Activated CD4-positive, alpha-beta memory T cell treated with anti-CD3 and anti-CD28 coated beads, Interleukin-2, amount 10 ng/mL, durations not matched to agents 7 days and 5 days (primary cell): ENCODE results near the gene ITPR1. TPM values are rescaled to one million over a fixed set of nuclear protein-coding genes. Genes with fewer than 3 reads are reported as not detected.
"Not testable (repeated sequence)": the region's sequence is repeated elsewhere in the genome, so short reads cannot be mapped to it uniquely, and the experiment has no call there.

Source experiments
- CTCF ChIA-PET: fragments of 350-600 bp; sonication (Branson Sonifier 250); formaldehyde crosslinking; loops from one replicate; lab custom pipeline; 2021; ENCODE audit warnings: antibody characterized with exemption, inconsistent platforms; lab: Charles Lee
- POLR2A ChIA-PET: fragments of 350-600 bp; sonication (Branson Sonifier 250); formaldehyde crosslinking; loops from one replicate; lab custom pipeline; 2021; ENCODE audit warnings: antibody characterized with exemption; lab: Charles Lee
- DNase-seq: peaks from one replicate; pipeline ENCODE4 v3.0.0-alpha.2; 2020
- H3K27ac Mint-ChIP-seq: one replicate; pipeline ENCODE4 v1.8.0; 2021; ENCODE audit warnings: mild to moderate bottlenecking, mixed read lengths
- H3K27me3 Mint-ChIP-seq: one replicate; pipeline ENCODE4 v1.8.0; 2021; ENCODE audit warnings: mixed read lengths
- H3K36me3 Mint-ChIP-seq: one replicate; pipeline ENCODE4 v1.8.0; 2021; ENCODE audit warnings: low read depth, mixed read lengths
- H3K4me1 Mint-ChIP-seq: one replicate; pipeline ENCODE4 v1.8.0; 2021; ENCODE audit warnings: mixed read lengths
- H3K4me3 Mint-ChIP-seq: one replicate; pipeline ENCODE4 v1.8.0; 2021; ENCODE audit warnings: mild to moderate bottlenecking, mixed read lengths
- H3K9me3 Mint-ChIP-seq: one replicate; pipeline ENCODE4 v1.8.0; 2021; ENCODE audit warnings: mixed read lengths
- total RNA-seq, 2 experiments: library from RNA; stranded (reverse); gene quantifications; one replicate each; pipeline ENCODE4 v1.2.3, GENCODE V29; 2021

The ITPR1 gene
- total RNA-seq, 2 experiments from 2014 or later = 59.6 to 64.3 TPM

DNA sequence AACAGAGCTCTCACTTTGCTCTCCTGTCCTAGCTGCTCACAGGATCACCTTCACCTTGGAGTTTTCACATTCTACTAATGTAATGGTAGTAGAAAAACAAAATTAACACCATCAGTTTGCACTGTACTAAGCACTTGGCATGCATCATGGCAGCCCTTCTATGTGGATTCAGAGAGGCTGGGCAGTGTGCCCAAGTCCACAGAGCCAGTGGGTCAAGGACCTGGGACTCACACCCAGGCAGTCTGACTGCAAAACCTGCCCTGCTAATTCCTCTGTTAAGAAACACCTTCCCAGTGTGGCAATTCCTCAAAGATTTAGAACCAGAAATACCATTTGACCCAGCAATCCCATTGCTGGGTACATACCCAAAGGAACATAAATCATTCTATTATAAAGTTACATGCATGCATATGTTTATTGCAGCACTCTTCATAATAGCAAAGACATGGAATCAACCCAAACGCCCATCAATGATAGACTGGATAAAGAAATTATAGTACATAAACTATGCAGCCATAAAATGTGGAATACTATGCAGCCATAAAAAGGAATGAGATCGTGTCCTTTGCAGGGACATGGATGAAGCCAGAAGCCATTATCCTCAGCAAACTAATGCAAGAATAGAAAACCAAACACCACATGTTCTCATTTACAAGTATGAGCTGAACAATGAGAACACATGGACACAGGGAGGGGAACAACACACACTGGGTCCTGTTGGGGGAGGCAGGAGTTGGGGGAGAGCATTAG lies 269.5 kb downstream of the ITPR1 start:
- peaks cover 23% of the 10 kb centered on the region for H3K4me1 Mint-ChIP-seq
- not testable (repeated sequence) for H3K4me3 Mint-ChIP-seq, H3K27me3 Mint-ChIP-seq, H3K27ac Mint-ChIP-seq, DNase-seq
- ChIA-PET POLR2A (interaction anchor here (0.9 to 1.3 kb wide), 3 partner anchors 10 to 192 kb away, joined by 3 read pairs; no protein-coding TSS in a partner anchor), CTCF (interaction anchor here (1.1 kb wide), 1 partner anchor 12 kb away, joined by 3 read pairs; no protein-coding TSS in a partner anchor)
- peaks cover 37% of the 10 kb centered on the region for H3K9me3 Mint-ChIP-seq
- peaks cover 80% of the 10 kb centered on the region for H3K36me3 Mint-ChIP-seq

DNA sequence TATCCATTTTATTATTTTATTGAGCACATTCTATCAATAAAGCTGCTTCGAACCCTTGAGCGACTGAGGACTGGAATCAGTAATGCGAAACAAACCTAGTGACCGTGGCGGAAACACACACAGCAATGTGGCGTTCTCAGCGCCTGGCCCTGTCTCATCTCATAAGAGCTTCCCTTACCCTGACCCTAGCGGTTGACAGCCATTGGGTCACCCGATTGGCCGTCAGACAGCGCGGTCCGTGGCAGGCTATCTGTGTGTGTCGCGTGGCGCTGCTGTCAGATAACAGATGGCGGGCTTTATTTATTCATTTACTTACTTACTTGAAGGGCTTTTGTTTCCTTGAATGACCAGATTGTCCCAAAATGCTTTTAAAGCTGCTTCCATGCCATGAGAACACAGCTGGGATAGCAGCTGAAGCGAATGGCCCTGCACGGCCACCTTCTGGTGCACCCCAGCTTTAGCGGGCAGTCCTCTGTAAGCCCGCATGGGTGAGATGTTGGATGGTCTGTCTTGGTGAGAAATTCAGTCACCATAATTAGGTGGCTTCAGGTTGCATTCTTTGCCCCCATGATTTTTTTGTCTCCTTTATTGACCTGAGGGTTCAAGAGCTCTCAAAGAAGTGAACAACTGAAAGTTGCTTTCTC lies 270.6 kb downstream of the ITPR1 start:
- H3K36me3 Mint-ChIP-seq = peaks cover 80% of the 10 kb centered on the region
- H3K4me1 Mint-ChIP-seq = peaks cover 18% of the 10 kb centered on the region

DNA sequence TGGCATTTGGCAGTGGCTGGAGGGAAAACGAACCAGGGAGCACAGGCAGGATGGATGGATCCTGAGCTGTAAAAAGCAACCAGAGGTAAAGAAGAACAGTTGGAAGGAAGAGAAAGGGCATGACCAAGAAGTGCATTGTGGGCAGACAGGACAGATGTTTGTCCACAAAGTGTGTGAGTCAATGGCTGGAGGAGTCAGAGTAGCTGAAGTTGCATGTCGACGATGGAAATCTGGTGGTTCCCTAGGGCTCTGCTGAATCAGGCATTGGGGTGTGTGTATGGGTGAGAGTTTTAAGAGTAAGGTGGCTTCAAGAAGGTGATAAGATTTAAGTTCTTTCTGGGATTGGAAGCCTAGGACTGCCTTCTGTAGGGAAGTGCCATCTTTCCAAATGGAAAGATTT lies 272.1 kb downstream of the ITPR1 start:
- Mint-ChIP-seq H3K27me3 (no peaks in the 10 kb centered on the region), H3K4me1 (peaks cover 5% of the 10 kb centered on the region), H3K27ac (no peak overlapping the region), H3K36me3 (peaks cover 81% of the 10 kb centered on the region), H3K4me3 (no peak overlapping the region), H3K9me3 (peaks cover 37% of the 10 kb centered on the region)
- DNase-seq = no peak
- ChIA-PET POLR2A (no interaction called here), CTCF (no interaction called here)

More for the DNA sequence above, 270.6 kb downstream of the ITPR1 start:
- H3K4me3 Mint-ChIP-seq = no peak overlapping the region
- no peak for DNase-seq
- no peaks in the 10 kb centered on the region for H3K27me3 Mint-ChIP-seq
- no peak overlapping the region for H3K27ac Mint-ChIP-seq
- H3K9me3 Mint-ChIP-seq = peaks cover 37% of the 10 kb centered on the region
- POLR2A ChIA-PET = interaction anchor here (0.9 to 1.3 kb wide), 2 partner anchors 11 to 191 kb away, joined by 3 read pairs; no protein-coding TSS in a partner anchor
- CTCF ChIA-PET = no interaction called here

- H3K4me3 Mint-ChIP-seq = no peak overlapping the region
- H3K9me3 Mint-ChIP-seq = peaks cover 37% of the 10 kb centered on the region
- CTCF ChIA-PET = no interaction called here
- H3K4me1 Mint-ChIP-seq = peaks cover 8% of the 10 kb centered on the region
- H3K27ac Mint-ChIP-seq = no peak overlapping the region
- DNase-seq = no peak
- POLR2A ChIA-PET = no interaction called here
- H3K27me3 Mint-ChIP-seq = no peaks in the 10 kb centered on the region
- H3K36me3 Mint-ChIP-seq = peaks cover 82% of the 10 kb centered on the region
These were observed 273.1 kb downstream of the ITPR1 start for GRCh38 chr3:4766263-4766662.

GRCh38 chr3:4766716-4767499 lies 273.8 kb downstream of the ITPR1 start:
- H3K36me3 Mint-ChIP-seq = peaks cover 77% of the 10 kb centered on the region
- H3K27me3 Mint-ChIP-seq = no peaks in the 10 kb centered on the region
- no peak overlapping the region for H3K4me3 Mint-ChIP-seq
- peaks cover 12% of the 10 kb centered on the region for H3K4me1 Mint-ChIP-seq
- peaks cover 37% of the 10 kb centered on the region for H3K9me3 Mint-ChIP-seq
- DNase-seq = no peak
- ChIA-PET POLR2A (no interaction called here), CTCF (no interaction called here)
- no peak overlapping the region for H3K27ac Mint-ChIP-seq

DNA sequence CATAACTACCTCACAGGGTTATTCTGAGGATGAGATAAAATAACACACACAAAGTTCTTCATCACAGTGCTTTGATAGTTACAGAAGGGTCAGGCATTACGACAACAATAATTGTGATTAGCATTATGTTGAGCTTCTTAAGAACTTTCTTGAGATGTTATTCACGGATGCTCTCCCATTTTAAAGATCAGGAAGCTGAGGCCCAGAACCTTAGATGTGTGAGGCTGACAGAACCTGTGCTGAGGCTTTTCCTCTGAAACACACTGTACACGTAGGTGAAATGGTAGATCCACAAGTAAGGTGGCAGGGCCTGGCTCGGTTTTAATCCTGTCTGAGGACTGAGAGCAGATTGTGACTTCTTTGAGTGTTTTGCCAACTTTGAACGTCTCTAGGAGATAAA lies 274.9 kb downstream of the ITPR1 start:
- peaks cover 23% of the 10 kb centered on the region for H3K4me1 Mint-ChIP-seq
- H3K4me3 Mint-ChIP-seq = no peak overlapping the region
- ChIA-PET POLR2A (interaction anchor here (0.9 kb wide), 1 partner anchor 12 kb away, joined by 3 read pairs; no protein-coding TSS in a partner anchor), CTCF (no interaction called here)
- H3K9me3 Mint-ChIP-seq = peaks cover 27% of the 10 kb centered on the region
- no peak for DNase-seq
- no peaks in the 10 kb centered on the region for H3K27me3 Mint-ChIP-seq
- H3K27ac Mint-ChIP-seq = no peak overlapping the region
- H3K36me3 Mint-ChIP-seq = peaks cover 72% of the 10 kb centered on the region

- Mint-ChIP-seq H3K27me3 (no peaks in the 10 kb centered on the region), H3K4me1 (peaks cover 28% of the 10 kb centered on the region), H3K4me3 (no peak overlapping the region), H3K36me3 (peaks cover 73% of the 10 kb centered on the region), H3K27ac (no peak overlapping the region), H3K9me3 (peaks cover 23% of the 10 kb centered on the region)
- CTCF ChIA-PET = no interaction called here
- DNase-seq = no peak
- POLR2A ChIA-PET = interaction anchor here (0.9 kb wide), 1 partner anchor 12 kb away, joined by 3 read pairs; no protein-coding TSS in a partner anchor
These were observed 275.4 kb downstream of the ITPR1 start for GRCh38 chr3:4768521-4768920.

- Mint-ChIP-seq H3K27ac (no peak overlapping the region), H3K4me3 (no peak overlapping the region), H3K36me3 (peaks cover 72% of the 10 kb centered on the region), H3K9me3 (peaks cover 13% of the 10 kb centered on the region), H3K4me1 (peaks cover 45% of the 10 kb centered on the region), H3K27me3 (no peaks in the 10 kb centered on the region)
- CTCF ChIA-PET = no interaction called here
- POLR2A ChIA-PET = no interaction called here
- DNase-seq = no peak
These were observed 277.4 kb downstream of the ITPR1 start for GRCh38 chr3:4770561-4770960.

DNA sequence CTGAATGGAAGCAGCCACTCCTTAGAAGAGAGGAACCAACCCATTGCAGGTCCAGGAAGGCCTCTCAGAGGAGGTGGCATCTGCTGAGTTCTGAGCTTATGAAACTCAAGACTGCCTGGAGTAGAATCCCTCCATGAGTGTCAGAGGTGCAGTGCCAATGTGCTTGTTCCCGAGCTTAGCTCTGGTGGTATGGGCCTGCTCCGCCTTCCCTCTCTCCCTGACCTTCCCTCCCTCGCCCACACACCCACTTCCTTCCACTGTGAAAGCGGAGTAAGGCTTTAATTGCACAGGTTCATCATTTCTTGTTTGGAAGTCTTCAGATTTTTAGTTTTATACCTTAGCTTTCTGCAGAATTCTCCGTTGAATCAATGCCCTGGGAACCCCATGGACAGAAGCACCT lies 278.1 kb downstream of the ITPR1 start:
- CTCF ChIA-PET = no interaction called here
- H3K27me3 Mint-ChIP-seq = no peaks in the 10 kb centered on the region
- H3K36me3 Mint-ChIP-seq = peaks cover 68% of the 10 kb centered on the region
- no peak overlapping the region for H3K4me3 Mint-ChIP-seq
- peaks cover 6% of the 10 kb centered on the region for H3K9me3 Mint-ChIP-seq
- H3K4me1 Mint-ChIP-seq = peaks cover 50% of the 10 kb centered on the region
- H3K27ac Mint-ChIP-seq = no peak overlapping the region
- POLR2A ChIA-PET = no interaction called here
- no peak for DNase-seq

- ChIA-PET POLR2A (interaction anchor here (0.7 to 1.5 kb wide), 2 partner anchors 10 to 34 kb away, joined by 3 read pairs; no protein-coding TSS in a partner anchor), CTCF (interaction anchor here (1.2 kb wide), 1 partner anchor 60 kb away, joined by 3 read pairs; no protein-coding TSS in a partner anchor)
- peaks cover 65% of the 10 kb centered on the region for H3K36me3 Mint-ChIP-seq
- no peaks in the 10 kb centered on the region for H3K27me3 Mint-ChIP-seq
- no peaks in the 10 kb centered on the region for H3K9me3 Mint-ChIP-seq
- peak overlapping the region; percentile 29 for H3K27ac Mint-ChIP-seq
- H3K4me3 Mint-ChIP-seq = no peak overlapping the region
- no peak for DNase-seq
- peaks cover 61% of the 10 kb centered on the region for H3K4me1 Mint-ChIP-seq
These were observed 279.1 kb downstream of the ITPR1 start for GRCh38 chr3:4772171-4772804.

DNA sequence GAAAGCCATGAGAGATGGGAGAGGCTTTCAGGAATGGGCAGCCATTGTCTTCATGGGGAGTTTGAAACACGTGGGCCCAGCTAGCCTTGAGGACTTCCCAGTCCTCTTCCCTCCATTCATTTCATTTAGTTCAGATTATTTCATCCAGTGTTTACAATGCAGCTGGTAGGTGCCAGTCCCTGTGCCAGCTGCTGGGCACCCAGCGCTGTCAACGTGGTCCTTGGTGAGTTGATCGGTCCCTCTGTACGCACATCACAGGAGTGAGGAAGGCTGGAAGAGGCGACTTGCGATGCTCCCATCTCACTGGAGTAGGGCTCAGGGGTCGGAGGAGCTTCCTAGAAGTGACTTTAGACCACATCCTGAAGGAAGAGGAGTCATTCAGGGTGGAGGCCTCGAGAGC lies 279.7 kb downstream of the ITPR1 start:
- Mint-ChIP-seq H3K27me3 (no peaks in the 10 kb centered on the region), H3K9me3 (no peaks in the 10 kb centered on the region), H3K36me3 (peaks cover 64% of the 10 kb centered on the region), H3K27ac (peak overlapping the region; percentile 17), H3K4me1 (peaks cover 66% of the 10 kb centered on the region), H3K4me3 (no peak overlapping the region)
- POLR2A ChIA-PET = interaction anchor here (1.5 kb wide), 1 partner anchor 33 kb away, joined by 3 read pairs; no protein-coding TSS in a partner anchor
- CTCF ChIA-PET = interaction anchor here (1.2 kb wide), 1 partner anchor 61 kb away, joined by 3 read pairs; no protein-coding TSS in a partner anchor
- no peak for DNase-seq

DNA sequence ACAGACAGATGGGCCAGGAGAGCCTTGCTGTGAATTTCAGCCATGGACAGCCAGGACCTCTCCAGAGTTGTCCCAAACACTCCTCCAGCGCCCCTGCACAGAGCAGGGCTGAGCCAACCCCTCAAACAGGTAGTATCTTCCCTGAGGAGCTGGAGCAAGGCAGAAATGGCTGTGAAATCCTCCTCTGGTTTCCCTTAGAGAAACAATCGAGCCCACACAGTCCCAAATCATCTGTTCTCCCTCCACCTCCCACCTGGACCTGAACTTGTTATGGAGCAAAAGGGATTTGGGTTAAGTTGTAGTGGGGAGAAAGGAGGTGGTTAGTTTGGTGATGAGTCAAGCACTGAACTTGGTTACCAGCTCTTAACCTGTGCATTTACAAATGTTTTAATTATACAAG lies 280.4 kb downstream of the ITPR1 start:
- Mint-ChIP-seq H3K27ac (no peak overlapping the region), H3K4me1 (peaks cover 74% of the 10 kb centered on the region), H3K36me3 (peaks cover 65% of the 10 kb centered on the region), H3K9me3 (no peaks in the 10 kb centered on the region), H3K4me3 (no peak overlapping the region), H3K27me3 (no peaks in the 10 kb centered on the region)
- ChIA-PET POLR2A (interaction anchor here (1.5 kb wide), 1 partner anchor 33 kb away, joined by 3 read pairs; no protein-coding TSS in a partner anchor), CTCF (interaction anchor here (1.2 kb wide), 1 partner anchor 62 kb away, joined by 3 read pairs; no protein-coding TSS in a partner anchor)
- no peak for DNase-seq
